Adrenal gland (tissue), 12 donors: ENCODE measurements around the gene ADARB2. TPM values are rescaled to one million over a fixed set of nuclear protein-coding genes. Genes with fewer than 3 reads are reported as not detected.

Experiments
- DNase-seq, 7 donors: peaks; one replicate each; pipeline ENCODE4 v3.0.0-alpha.2; 2019 to 2020
- H3K27ac ChIP-seq, 5 donors: fragments of 200-600 bp; sonication (generic) in 4 of 5; 1 replicate in 3 of 5; 2 replicates in 2 of 5; pipeline versions ENCODE4 v1.5.1 to v1.8.0; 2016 to 2020; ENCODE audit warnings: mild to moderate bottlenecking in 1 of 5
- H3K27me3 ChIP-seq: fragments of 200-600 bp; 2 replicates; pipeline ENCODE4 v1.8.0; 2021
- H3K36me3 ChIP-seq, 2 donors: fragments of 200-600 bp; replicated peaks in 1 of 2; 1 replicate in 1 of 2; 2 replicates in 1 of 2; pipeline versions ENCODE4 v1.5.1 to v1.8.0; 2018 to 2022
- H3K4me1 ChIP-seq, 2 donors: fragments of 200-600 bp; replicated peaks in 1 of 2; 1 replicate in 1 of 2; 2 replicates in 1 of 2; pipeline versions ENCODE4 v1.5.1 to v1.8.0; 2018 to 2021
- H3K4me3 ChIP-seq, 4 donors: fragments of 200-600 bp; sonication (generic) in 3 of 4; one replicate each; pipeline ENCODE4 v1.5.1; 2016 to 2018
- H3K9me3 ChIP-seq, 3 donors: fragments of 200-600 bp; sonication (generic) in 1 of 3; replicated peaks in 1 of 3; 1 replicate in 2 of 3; 2 replicates in 1 of 3; pipeline versions ENCODE4 v1.5.1 to v1.8.0; 2016 to 2021
- POLR2A ChIP-seq, 2 donors: fragments of 450-650 bp; IDR thresholded peaks; one replicate each; pipeline ENCODE4 v1.6.1; 2017; ENCODE audit warnings: antibody characterized with exemption in 2 of 2, mild to moderate bottlenecking in 2 of 2, moderate library complexity in 1 of 2
- WGBS, 4 donors: extraction: QIAGEN DNeasy Blood & Tissue Kit in 2 of 4; methylation state at CpG; one replicate each; pipeline versions ENCODE4 v1.1.5 to v1.1.7; 2013 to 2017; 5-methylcytosine and 5-hydroxymethylcytosine counted together
- intact Hi-C, 2 donors: fragments of 100-400 bp; cut with DNase I; formaldehyde crosslinking; loops; one replicate each; pipeline versions ENCODE4 v1.14.1 to v1.15.0; 2022 to 2023
- polyA plus RNA-seq, 3 donors: library from polyadenylated mRNA; stranded (reverse); fragments of 200-250 nt in 2 of 3; fragments of 350-450 nt in 1 of 3; fragmentation: Illumina TruSeq in 1 of 3; extraction: RNeasy Lipid Tissue Mini Kit (QIAGEN cat#74804) in 1 of 3; gene quantifications; one replicate each; pipeline ENCODE4 v1.2.3, GENCODE V29; 2013 to 2014
- total RNA-seq, 9 donors: library from RNA; depleted of rRNA in 4 of 9; stranded (reverse); fragments of >200 nt in 4 of 9; fragments of 120-200 nt in 1 of 9; fragmentation: NEBNext Ultra II Directional in 1 of 9; extraction: Animal tissue kit (Norgen Biotek cat#: 25700) in 1 of 9; gene quantifications; one replicate each; pipeline versions ENCODE4 v1.1.0 to v1.2.4, GENCODE V29; 2013 to 2023
- TF ChIP-seq, protein P1 (sequence below), 6 experiments: fragments of 450-650 bp in 4 of 6; fragments of 200-600 bp in 2 of 6; sonication (generic) in 1 of 6; IDR thresholded peaks; 1 replicate in 5 of 6; 2 replicates in 1 of 6; pipeline versions ENCODE4 v1.5.1 to v1.8.0; 2016 to 2021; ENCODE audit warnings: antibody characterized with exemption in 6 of 6, mild to moderate bottlenecking in 2 of 6, moderate library complexity in 1 of 6
- donor health status: healthy with polysubstance abuse.
- donor health status: Bipolar disorder and iron deficiency.
- donor health status: DM: yes; HTN: yes; CAD: no.
- donor health status: DM: no; HTN: no; CAD: no.
- donor health status: DM: no; HTN: no; CAD: no.
- donor health status: DM: yes; HTN: yes; CAD: no.

ADARB2 gene
- total and polyA plus RNA-seq, 12 donors: 0.14 to 3.1 (median 0.91) TPM

GRCh38 chr10:1412531-1413189 is 324.7 kb downstream of the ADARB2 start:
- 73 to 79% (median 78%) methylated on average over 19 of the region's 19 CpGs for WGBS, 4 donors
- TF ChIP-seq, protein P1, sequence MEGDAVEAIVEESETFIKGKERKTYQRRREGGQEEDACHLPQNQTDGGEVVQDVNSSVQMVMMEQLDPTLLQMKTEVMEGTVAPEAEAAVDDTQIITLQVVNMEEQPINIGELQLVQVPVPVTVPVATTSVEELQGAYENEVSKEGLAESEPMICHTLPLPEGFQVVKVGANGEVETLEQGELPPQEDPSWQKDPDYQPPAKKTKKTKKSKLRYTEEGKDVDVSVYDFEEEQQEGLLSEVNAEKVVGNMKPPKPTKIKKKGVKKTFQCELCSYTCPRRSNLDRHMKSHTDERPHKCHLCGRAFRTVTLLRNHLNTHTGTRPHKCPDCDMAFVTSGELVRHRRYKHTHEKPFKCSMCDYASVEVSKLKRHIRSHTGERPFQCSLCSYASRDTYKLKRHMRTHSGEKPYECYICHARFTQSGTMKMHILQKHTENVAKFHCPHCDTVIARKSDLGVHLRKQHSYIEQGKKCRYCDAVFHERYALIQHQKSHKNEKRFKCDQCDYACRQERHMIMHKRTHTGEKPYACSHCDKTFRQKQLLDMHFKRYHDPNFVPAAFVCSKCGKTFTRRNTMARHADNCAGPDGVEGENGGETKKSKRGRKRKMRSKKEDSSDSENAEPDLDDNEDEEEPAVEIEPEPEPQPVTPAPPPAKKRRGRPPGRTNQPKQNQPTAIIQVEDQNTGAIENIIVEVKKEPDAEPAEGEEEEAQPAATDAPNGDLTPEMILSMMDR (IDR thresholded peaks at IDR 0.05): no peak
- no peak for TF ChIP-seq POLR2A (IDR thresholded peaks at IDR 0.05)
- intact Hi-C loops: no loop called here

GRCh38 chr10:1411956-1412355 is 325.4 kb downstream of the ADARB2 start:
- no peak for DNase-seq
- intact Hi-C loops: no loop called here
- Histone ChIP-seq H3K4me3 (no peak overlapping the region), H3K9me3 (no peaks in the 10 kb centered on the region), H3K4me1 (no peaks in the 10 kb centered on the region), H3K36me3 (no peaks in the 10 kb centered on the region), H3K27ac (no peak overlapping the region), H3K27me3 (no peaks in the 10 kb centered on the region)
- WGBS, 4 donors: 51 to 58% (median 52%) methylated on average over 17 of the region's 17 CpGs
- no peak for TF ChIP-seq POLR2A (IDR thresholded peaks at IDR 0.05)
- TF ChIP-seq, protein P1 (IDR thresholded peaks at IDR 0.05): no peak

More at GRCh38 chr10:1412531-1413189, 324.7 kb downstream of the ADARB2 start:
- Histone ChIP-seq H3K36me3 (no peaks in the 10 kb centered on the region), H3K27me3 (no peaks in the 10 kb centered on the region), H3K4me3 (no peak overlapping the region), H3K27ac (no peak overlapping the region), H3K9me3 (no peaks in the 10 kb centered on the region), H3K4me1 (no peaks in the 10 kb centered on the region)
- DNase-seq: no peak

DNA sequence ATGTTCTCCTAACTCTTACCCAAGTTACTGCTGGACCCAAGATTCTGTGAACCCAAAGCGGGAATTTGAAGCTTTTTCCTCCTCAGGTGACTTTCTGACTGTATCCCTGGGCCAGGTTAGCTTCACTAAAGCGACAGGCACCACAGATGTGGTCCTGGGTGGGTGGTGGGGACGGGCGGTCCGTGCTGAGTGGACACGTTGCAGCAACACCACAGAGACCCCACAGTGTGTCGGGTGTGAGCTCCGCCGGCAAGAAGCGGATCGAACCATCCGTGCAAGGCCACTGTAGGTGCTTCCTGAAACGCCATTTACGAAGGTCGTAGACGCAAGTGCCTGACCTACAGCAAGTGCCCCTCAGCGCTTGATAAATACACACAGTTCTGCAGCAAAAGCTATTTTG is 325.9 kb downstream of the ADARB2 start:
- Histone ChIP-seq H3K4me3 (no peak overlapping the region), H3K27ac (no peak overlapping the region), H3K36me3 (no peaks in the 10 kb centered on the region), H3K9me3 (no peaks in the 10 kb centered on the region), H3K4me1 (no peaks in the 10 kb centered on the region), H3K27me3 (no peaks in the 10 kb centered on the region)
- DNase-seq: no peak
- intact Hi-C loops: no loop called here
- TF ChIP-seq, protein P1 (IDR thresholded peaks at IDR 0.05): no peak
- no peak for TF ChIP-seq POLR2A (IDR thresholded peaks at IDR 0.05)
- 76 to 92% (median 84%) methylated on average over 12 to 17 of the region's 17 CpGs for WGBS, 4 donors

DNA sequence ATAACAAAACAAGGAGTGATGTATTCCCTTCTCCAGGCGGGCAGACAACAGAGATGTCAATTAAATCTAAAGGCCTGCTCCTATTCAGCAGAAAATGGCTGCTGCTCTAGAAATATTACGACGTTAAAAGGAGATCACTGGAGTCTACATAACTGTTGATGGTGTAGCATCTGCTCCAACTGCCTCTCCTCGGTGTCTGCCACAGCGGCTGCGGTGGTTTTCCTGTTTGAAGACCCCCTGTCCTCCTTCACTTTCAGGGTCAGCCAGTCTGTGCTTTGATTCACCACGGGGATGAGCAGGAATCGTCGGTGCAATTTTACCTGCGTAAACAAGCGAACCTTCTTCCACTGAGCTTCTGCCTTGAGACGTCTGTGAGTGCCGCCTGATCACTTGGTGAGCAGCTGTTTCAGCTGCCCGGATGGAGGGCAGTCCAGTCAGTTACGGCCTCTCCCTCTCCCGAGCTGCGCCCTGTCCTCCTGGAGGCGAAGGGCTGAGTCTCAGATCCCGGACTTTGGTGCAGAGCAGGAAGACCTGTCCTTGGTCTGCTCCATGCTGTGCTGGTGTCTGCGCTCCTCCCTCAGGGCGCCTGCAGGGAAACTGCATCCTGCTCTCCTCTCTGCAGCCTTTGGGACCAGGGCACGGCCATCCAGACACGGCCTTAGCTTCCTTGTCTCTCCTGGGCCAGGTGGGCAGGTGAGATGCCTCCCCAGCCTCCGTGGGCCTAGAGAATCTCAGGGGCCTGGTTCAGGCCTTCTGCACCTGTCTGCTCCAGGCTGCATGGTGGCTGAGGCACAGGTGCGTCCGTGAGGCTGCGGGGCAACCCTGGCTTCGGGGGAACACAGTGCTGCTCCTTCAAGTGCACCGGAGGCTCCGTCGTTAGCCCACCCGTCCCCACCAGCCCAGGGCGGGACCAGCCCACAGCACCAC is 326.6 kb downstream of the ADARB2 start:
- no peak for DNase-seq
- Histone ChIP-seq H3K9me3 (no peaks in the 10 kb centered on the region), H3K36me3 (no peaks in the 10 kb centered on the region), H3K4me1 (no peaks in the 10 kb centered on the region), H3K27ac (no peak overlapping the region), H3K27me3 (no peaks in the 10 kb centered on the region), H3K4me3 (no peak overlapping the region)
- intact Hi-C loops: no loop called here
- WGBS, 4 donors: 79 to 90% (median 89%) methylated on average over 18 to 33 of the region's 33 CpGs
- TF ChIP-seq, protein P1 (IDR thresholded peaks at IDR 0.05): no peak
- TF ChIP-seq POLR2A (IDR thresholded peaks at IDR 0.05): no peak
